Right lobe of liver (tissue), 6 donors: ENCODE measurements around the gene C1QTNF6. TPM values are rescaled to one million over a fixed set of nuclear protein-coding genes. Genes with fewer than 3 reads are reported as not detected.

ENCODE experiments used
- ATAC-seq, 4 donors: fragments of 200-7000 bp; cut with Tn5 transposase; one replicate each; pipeline ENCODE4 v1.9.1; 2020; ENCODE audit warnings: mild to moderate bottlenecking in 4 of 4, moderate library complexity in 4 of 4
- DNase-seq, 3 donors: peaks; one replicate each; pipeline ENCODE4 v3.0.0-alpha.2; 2020
- H3K27ac ChIP-seq, 3 donors: fragments of 200-600 bp; one replicate each; pipeline ENCODE4 v1.8.0; 2022
- H3K27me3 ChIP-seq, 2 donors: fragments of 200-600 bp; one replicate each; pipeline ENCODE4 v1.8.0; 2022
- H3K36me3 ChIP-seq, 4 donors: fragments of 200-600 bp; sonication (generic) in 1 of 4; one replicate each; pipeline versions ENCODE4 v1.5.1 to v1.8.0; 2017 to 2022; ENCODE audit warnings: control low read depth in 1 of 4
- H3K4me1 ChIP-seq, 4 donors: fragments of 200-600 bp; sonication (generic) in 1 of 4; one replicate each; pipeline versions ENCODE4 v1.5.1 to v1.8.0; 2017 to 2022; ENCODE audit warnings: control low read depth in 1 of 4
- H3K4me3 ChIP-seq, 3 donors: fragments of 200-600 bp; one replicate each; pipeline ENCODE4 v1.8.0; 2022
- H3K9me3 ChIP-seq, 4 donors: fragments of 200-600 bp; sonication (generic) in 1 of 4; one replicate each; pipeline versions ENCODE4 v1.5.1 to v1.8.0; 2017 to 2022; ENCODE audit warnings: control low read depth in 1 of 4
- POLR2A ChIP-seq: fragments of 450-650 bp; IDR thresholded peaks from one replicate; pipeline ENCODE4 v1.6.1; 2017; ENCODE audit warnings: antibody characterized with exemption, mild to moderate bottlenecking
- WGBS: methylation state at CpG from one replicate; pipeline ENCODE4 v1.1.6; 2018; ENCODE audit warnings: low coverage, low lambda C conversion rate; ENCODE audit not compliant: insufficient coverage; ENCODE audit errors: missing lambda C conversion rate; 5-methylcytosine and 5-hydroxymethylcytosine counted together
- intact Hi-C, 2 donors: fragments of 100-400 bp; cut with DNase I; formaldehyde crosslinking; loops; one replicate each; pipeline versions ENCODE4 v1.11.2 to v1.14.1; 2022
- total RNA-seq, 6 experiments: library from RNA; depleted of rRNA in 2 of 6; stranded (reverse); fragments of >200 nt in 2 of 6; fragmentation: NEBNext Ultra II Directional in 3 of 6; extraction: Animal tissue kit (Norgen Biotek cat#: 25700) in 3 of 6; gene quantifications; one replicate each; pipeline versions ENCODE4 v1.1.0 to v1.2.4, GENCODE V29; 2016 to 2023
- TF ChIP-seq, protein P1 (sequence below), 4 donors: fragments of 200-600 bp in 3 of 4; fragments of 450-650 bp in 1 of 4; IDR thresholded peaks; one replicate each; pipeline versions ENCODE4 v1.5.1 to v1.8.0; 2016 to 2022; ENCODE audit warnings: antibody characterized with exemption in 4 of 4, mild to moderate bottlenecking in 2 of 4
- donor health status: DM: no; HTN: yes; CAD: no.
- donor health status: DM: no; HTN: no; CAD: no.
- donor health status: DM: no; HTN: no; CAD: no.
- donor health status: DM: no; HTN: yes; CAD: no.
- donor health status: DM: no; HTN: yes; CAD: no.

Gene C1QTNF6
- total RNA-seq, 6 experiments from 2014 or later = 3.3 to 12.6 (median 6.3) TPM

DNA sequence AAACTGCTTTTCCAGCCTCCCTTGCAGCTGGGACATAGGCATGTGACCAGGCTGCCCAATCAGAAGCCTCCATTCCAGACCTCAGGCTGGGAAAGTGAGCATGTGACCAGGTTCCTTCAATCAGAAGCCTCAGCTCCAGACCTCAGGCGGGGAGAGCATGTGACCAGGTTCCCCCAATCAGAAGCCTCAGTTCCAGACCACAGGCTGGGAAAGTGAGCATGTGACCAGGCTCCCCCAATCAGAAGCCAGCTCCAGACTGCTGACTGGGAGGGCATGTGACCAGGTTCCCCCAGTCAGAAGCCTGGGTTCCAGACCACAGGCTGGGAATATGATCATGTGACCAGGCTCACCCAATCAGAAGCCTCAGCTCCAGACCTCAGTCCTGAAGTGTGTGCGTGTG lies 26.6 kb downstream of the C1QTNF6 start:
- no peaks in the 10 kb centered on the region for H3K4me1 ChIP-seq
- H3K27me3 ChIP-seq = no peaks in the 10 kb centered on the region
- no peak overlapping the region for H3K4me3 ChIP-seq
- H3K27ac ChIP-seq = no peak overlapping the region
- H3K9me3 ChIP-seq = no peaks in the 10 kb centered on the region
- no peak for ATAC-seq
- TF ChIP-seq, protein P1, sequence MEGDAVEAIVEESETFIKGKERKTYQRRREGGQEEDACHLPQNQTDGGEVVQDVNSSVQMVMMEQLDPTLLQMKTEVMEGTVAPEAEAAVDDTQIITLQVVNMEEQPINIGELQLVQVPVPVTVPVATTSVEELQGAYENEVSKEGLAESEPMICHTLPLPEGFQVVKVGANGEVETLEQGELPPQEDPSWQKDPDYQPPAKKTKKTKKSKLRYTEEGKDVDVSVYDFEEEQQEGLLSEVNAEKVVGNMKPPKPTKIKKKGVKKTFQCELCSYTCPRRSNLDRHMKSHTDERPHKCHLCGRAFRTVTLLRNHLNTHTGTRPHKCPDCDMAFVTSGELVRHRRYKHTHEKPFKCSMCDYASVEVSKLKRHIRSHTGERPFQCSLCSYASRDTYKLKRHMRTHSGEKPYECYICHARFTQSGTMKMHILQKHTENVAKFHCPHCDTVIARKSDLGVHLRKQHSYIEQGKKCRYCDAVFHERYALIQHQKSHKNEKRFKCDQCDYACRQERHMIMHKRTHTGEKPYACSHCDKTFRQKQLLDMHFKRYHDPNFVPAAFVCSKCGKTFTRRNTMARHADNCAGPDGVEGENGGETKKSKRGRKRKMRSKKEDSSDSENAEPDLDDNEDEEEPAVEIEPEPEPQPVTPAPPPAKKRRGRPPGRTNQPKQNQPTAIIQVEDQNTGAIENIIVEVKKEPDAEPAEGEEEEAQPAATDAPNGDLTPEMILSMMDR (IDR thresholded peaks at IDR 0.05) = no peak
- no peak for TF ChIP-seq POLR2A
- no peaks in the 10 kb centered on the region for H3K36me3 ChIP-seq
- no CpG with 5 or more reads among the region's 2 CpGs for WGBS
- intact Hi-C loops = loop anchor here in 1 of 2 donors (5.0 kb wide), 1 partner anchor 41 kb away; no protein-coding TSS in a partner anchor
- DNase-seq = no peak

DNA sequence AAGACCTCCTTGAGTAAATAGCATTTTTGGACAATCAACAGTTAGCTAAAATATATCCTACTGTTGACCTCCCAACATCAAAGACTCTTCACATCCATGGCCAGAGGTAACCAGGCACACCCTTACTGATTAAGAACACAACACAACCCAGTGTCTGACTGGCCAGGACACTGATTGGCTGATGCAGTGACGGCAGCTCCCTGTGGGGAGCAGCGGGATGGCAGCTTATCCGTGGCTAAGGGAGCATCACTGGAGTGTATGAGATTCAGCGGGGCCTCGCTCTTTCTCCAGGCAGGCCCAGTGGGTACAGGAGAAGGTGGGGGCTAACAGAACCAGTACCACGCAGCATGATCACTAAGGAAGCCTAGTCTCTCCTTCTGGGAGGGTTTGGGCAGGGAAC lies 28.0 kb downstream of the C1QTNF6 start:
- intact Hi-C loops = loop anchor here in 1 of 2 donors (5.0 kb wide), 1 partner anchor 42 kb away; no protein-coding TSS in a partner anchor
- ATAC-seq (no peak), DNase-seq (no peak)
- H3K27me3 ChIP-seq = no peaks in the 10 kb centered on the region
- WGBS = 80% methylated on average over 1 of the region's 6 CpGs
- H3K4me3 ChIP-seq = no peak overlapping the region
- TF ChIP-seq, protein P1 (IDR thresholded peaks at IDR 0.05) = no peak
- no peak overlapping the region for H3K27ac ChIP-seq
- no peaks in the 10 kb centered on the region for H3K9me3 ChIP-seq
- H3K4me1 ChIP-seq = no peaks in the 10 kb centered on the region
- H3K36me3 ChIP-seq = no peaks in the 10 kb centered on the region

- no peak overlapping the region for H3K4me3 ChIP-seq
- DNase-seq (no peak), ATAC-seq (no peak)
- no peak overlapping the region for H3K27ac ChIP-seq
- WGBS = 68% methylated on average over 5 of the region's 5 CpGs
- TF ChIP-seq, protein P1 (IDR thresholded peaks at IDR 0.05) = no peak
- TF ChIP-seq POLR2A = no peak
- intact Hi-C loops = no loop called here
- no peaks in the 10 kb centered on the region for H3K9me3 ChIP-seq
- no peaks in the 10 kb centered on the region for H3K4me1 ChIP-seq
- no peaks in the 10 kb centered on the region for H3K36me3 ChIP-seq
- no peaks in the 10 kb centered on the region for H3K27me3 ChIP-seq
These were observed 29.1 kb downstream of the C1QTNF6 start for GRCh38 chr22:37158963-37159290.

- ATAC-seq = no peak
- no peaks in the 10 kb centered on the region for H3K4me1 ChIP-seq
- DNase-seq = no peak
- no peaks in the 10 kb centered on the region for H3K27me3 ChIP-seq
- no peak for TF ChIP-seq POLR2A
- TF ChIP-seq, protein P1 (IDR thresholded peaks at IDR 0.05) = no peak
- H3K9me3 ChIP-seq = no peaks in the 10 kb centered on the region
- intact Hi-C loops = no loop called here
- H3K27ac ChIP-seq = no peak overlapping the region
- 73% methylated on average over 5 of the region's 13 CpGs for WGBS
- H3K4me3 ChIP-seq = no peak overlapping the region
- no peaks in the 10 kb centered on the region for H3K36me3 ChIP-seq
These were observed 30.3 kb downstream of the C1QTNF6 start for GRCh38 chr22:37157516-37158285.
